HG03442 (cell line): ENCODE results near the gene GPC6.

Experiments used
- ATAC-seq: cut with Tn5 transposase; IDR thresholded peaks from one replicate; pipeline ENCODE4 v1.9.1; 2021; ENCODE audit warnings: mild to moderate bottlenecking, moderate library complexity; ENCODE audit not compliant: unreplicated experiment

The GPC6 gene

GRCh38 chr13:94009701-94010100 lies 783.1 kb downstream of the GPC6 start:
- no peak for ATAC-seq

- no peak for ATAC-seq
These were observed 787.9 kb downstream of the GPC6 start for GRCh38 chr13:94014461-94014860.

DNA sequence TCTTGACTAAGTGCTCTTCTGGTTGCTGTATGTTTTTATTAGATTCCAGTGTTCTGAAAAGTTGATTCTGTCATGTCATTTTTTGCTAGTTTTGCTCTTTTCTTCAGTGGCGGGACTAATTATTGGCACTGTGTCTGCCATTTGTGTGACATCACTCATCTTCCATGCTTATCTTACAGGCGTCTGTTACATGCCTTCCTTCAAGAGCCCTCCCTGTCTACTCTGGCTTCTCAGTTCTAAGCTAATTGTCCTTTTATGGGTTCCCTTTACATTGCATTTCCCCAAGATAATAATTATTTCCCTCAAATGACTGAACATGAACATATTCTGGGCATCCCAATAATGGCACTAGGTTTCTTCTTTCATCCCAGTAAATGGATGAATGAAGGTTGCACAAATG lies 793.8 kb downstream of the GPC6 start:
- ATAC-seq = no peak

GRCh38 chr13:94020833-94021232 lies 794.2 kb downstream of the GPC6 start:
- ATAC-seq = no peak

GRCh38 chr13:94028234-94028633 lies 801.6 kb downstream of the GPC6 start:
- no peak for ATAC-seq

DNA sequence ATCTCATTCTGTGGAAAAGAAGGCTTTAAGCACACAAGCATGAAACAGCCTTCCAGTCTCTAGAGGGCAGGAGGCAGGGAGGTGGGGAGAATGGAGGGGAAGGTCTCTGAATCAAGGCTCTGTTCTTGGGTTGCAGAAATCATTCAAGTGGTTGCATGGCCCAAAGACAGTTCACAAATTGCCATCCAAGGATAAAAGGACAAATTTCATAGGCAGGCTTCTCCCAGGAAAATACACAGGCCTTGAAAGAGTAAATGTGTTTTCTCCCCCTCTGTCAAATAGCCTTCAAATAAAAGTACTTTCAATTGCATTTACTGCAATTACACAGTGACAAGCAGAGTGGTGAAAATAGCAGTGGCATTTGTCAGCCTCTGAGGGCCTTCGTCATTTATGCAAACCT lies 802.0 kb downstream of the GPC6 start:
- no peak for ATAC-seq

- ATAC-seq = no peak
These were observed 804.0 kb downstream of the GPC6 start for GRCh38 chr13:94030415-94031119.

DNA sequence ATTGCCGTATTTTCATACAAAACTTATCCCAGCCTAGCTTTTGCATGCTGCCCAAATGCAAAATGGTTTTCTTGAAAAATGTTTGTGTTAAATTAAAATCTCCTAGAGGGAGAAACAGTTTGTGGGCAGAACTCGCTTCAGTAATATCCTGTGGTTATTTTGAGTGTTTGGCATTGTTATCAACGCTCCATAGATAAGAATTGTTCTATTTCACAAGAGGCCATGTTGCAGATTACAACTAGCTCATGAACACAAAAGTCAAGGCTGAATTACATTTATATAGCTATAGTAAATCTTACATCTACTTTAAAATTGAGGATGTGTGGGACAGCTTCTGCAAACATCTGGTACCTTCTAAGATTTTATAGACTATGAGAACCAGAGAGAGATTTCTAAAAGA lies 805.0 kb downstream of the GPC6 start:
- no peak for ATAC-seq

GRCh38 chr13:94033098-94033497 lies 806.5 kb downstream of the GPC6 start:
- no peak for ATAC-seq

- no peak for ATAC-seq
These were observed 807.4 kb downstream of the GPC6 start for GRCh38 chr13:94033830-94034642.

DNA sequence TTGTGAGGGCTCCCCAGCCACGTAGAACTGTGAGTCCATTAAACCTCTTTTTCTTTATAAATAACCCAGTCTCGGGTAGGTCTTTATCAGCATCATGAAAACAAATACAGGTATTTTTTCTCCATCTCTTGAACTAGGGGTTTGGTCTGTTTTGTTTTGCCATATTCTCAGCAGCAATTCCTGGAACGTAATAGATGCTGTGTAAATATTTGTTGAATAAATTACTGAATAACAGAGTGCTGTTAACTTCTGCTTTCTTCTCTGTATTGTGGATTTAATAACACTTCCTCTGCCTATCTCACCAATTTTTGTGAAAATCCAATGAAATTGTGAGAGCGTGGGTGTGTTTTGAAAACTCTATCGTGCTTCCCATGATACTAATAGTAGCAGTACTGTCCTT lies 823.4 kb downstream of the GPC6 start:
- ATAC-seq = no peak

- ATAC-seq = no peak
These were observed 824.1 kb downstream of the GPC6 start for GRCh38 chr13:94050686-94051085.

GRCh38 chr13:94053986-94054593 lies 827.5 kb downstream of the GPC6 start:
- no peak for ATAC-seq

DNA sequence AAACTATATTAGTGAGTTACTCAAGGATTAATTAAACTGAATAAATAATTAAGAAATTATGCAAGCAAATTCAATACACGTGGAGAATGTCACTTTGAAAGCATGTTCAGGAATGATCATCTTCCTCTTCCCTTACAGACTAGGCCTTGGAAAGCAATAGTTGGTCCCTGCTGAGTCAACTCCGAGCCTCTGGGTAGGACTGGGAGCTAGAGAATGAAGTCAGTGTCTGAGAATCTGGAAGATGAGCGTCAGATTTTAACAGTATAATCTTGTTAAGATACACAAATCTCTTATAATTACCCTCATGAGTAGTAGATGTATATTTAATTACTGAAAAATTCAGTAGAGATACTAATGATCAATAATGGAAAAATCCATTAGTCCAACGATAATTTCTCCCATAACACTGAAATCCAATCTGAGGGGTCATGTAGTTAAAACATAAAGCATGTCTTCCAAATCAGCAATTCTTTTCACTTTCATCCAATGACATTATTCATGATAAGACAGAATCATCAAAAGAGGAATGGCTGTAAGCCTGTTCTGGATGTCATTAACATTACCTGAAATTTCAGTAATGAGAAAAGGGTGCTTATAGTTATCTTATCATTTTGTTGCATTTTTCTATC lies 829.9 kb downstream of the GPC6 start:
- no peak for ATAC-seq

- ATAC-seq = no peak
These were observed 831.1 kb downstream of the GPC6 start for GRCh38 chr13:94057618-94058186.

GRCh38 chr13:94058821-94059360 lies 832.3 kb downstream of the GPC6 start:
- ATAC-seq = no peak

DNA sequence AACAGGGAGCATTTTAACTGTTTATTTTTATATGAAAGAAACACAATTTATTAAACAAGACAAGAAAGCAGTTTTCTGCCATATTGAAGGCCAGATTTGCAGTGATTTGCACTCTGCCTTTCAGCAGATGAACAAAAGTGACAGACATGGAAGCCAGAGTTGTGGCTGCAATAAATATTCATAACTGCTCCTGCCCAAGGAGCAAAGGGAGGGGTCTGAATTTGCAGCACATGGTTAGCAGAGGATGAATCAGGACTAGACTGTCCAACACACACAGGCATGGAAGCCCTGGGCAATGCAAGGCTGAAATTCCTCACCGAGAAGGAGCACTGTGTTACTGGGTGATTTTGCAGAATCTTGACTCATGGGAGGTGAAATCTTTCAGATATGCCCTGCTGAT lies 834.7 kb downstream of the GPC6 start:
- no peak for ATAC-seq

- ATAC-seq = no peak
These were observed 836.5 kb downstream of the GPC6 start for GRCh38 chr13:94063096-94063495.

DNA sequence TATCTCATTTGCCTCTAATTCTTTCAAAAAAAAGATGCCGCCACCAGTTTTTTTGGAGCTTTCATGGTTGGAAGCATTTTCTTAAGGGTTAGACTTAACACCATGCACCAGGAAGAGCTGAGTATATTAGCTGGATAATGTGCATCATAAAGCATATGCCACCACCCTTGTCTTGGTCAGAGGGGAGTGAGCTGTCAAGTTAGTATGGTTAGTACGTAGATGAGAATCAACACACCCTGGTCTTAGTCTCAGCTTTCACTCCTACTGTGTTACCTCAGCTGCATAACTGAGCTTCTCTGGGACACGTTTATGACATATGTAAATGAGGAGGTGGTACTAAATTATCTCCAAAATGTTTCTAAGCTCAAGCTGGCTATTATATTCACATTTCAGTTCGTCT lies 837.2 kb downstream of the GPC6 start:
- ATAC-seq = no peak

DNA sequence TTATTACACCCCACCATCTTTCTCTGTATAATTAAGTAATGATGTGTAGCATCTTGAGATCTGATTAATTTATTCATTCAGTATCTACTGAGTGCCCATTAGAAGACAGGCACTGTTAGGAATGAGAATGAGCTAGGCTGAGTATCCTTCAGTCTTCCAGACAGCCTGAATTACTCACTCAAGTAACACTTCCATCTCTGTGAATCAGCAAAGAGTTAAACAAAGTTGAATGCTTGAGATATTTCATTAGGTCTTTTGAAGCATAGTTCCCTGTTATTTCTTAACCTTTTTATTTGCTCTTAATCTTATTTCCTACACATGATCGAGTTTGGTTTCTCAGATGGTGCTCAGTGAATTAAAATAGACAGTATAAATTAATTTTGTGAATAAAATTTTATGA lies 839.1 kb downstream of the GPC6 start:
- ATAC-seq = no peak
